ENCODE results near the gene NR3C2. TPM values are rescaled to one million over a fixed set of nuclear protein-coding genes. Genes with fewer than 3 reads are reported as not detected.

Gene NR3C2
- total RNA-seq, 1 experiment from 2014 or later, result 1.6 TPM

GRCh38 chr4:148420397-148420796 is 21.8 kb downstream of the NR3C2 start:
- no peaks in the 10 kb centered on the region for H3K9me3 ChIP-seq (ENCODE audit: low read depth, low read length, poor library complexity, severe bottlenecking)
- peaks cover 7% of the 10 kb centered on the region for H3K4me1 ChIP-seq (ENCODE audit: insufficient read depth, low read length, poor library complexity, severe bottlenecking)
- ChIA-PET POLR2A (ENCODE audit: low non-redundant PET) (no interaction called here), CTCF (no interaction called here)
- BruUV-seq (replicated peaks), result no TSS peak
- H3K36me3 ChIP-seq (ENCODE audit: insufficient read depth, low read length, poor library complexity, severe bottlenecking), result no peaks in the 10 kb centered on the region
- intact Hi-C loops (cut with micrococcal nuclease; ENCODE audit: unreplicated experiment), result no loop called here
- TF ChIP-seq, protein P1, sequence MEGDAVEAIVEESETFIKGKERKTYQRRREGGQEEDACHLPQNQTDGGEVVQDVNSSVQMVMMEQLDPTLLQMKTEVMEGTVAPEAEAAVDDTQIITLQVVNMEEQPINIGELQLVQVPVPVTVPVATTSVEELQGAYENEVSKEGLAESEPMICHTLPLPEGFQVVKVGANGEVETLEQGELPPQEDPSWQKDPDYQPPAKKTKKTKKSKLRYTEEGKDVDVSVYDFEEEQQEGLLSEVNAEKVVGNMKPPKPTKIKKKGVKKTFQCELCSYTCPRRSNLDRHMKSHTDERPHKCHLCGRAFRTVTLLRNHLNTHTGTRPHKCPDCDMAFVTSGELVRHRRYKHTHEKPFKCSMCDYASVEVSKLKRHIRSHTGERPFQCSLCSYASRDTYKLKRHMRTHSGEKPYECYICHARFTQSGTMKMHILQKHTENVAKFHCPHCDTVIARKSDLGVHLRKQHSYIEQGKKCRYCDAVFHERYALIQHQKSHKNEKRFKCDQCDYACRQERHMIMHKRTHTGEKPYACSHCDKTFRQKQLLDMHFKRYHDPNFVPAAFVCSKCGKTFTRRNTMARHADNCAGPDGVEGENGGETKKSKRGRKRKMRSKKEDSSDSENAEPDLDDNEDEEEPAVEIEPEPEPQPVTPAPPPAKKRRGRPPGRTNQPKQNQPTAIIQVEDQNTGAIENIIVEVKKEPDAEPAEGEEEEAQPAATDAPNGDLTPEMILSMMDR (conservative IDR thresholded peaks at IDR 0.05; ENCODE audit: low read depth, low read length), result no peak
- no peak for TF ChIP-seq EZH2 (IDR thresholded peaks at IDR 0.05; ENCODE audit: borderline replicate concordance, low read depth, low read length, poor library complexity, severe bottlenecking)
- H3K27me3 ChIP-seq (replicated peaks; ENCODE audit: insufficient read depth, low read depth, low read length, poor library complexity), result no peaks in the 10 kb centered on the region
- no peak overlapping the region for H3K4me3 ChIP-seq (ENCODE audit: low read depth, low read length, poor library complexity, severe bottlenecking)
- no peak overlapping the region for H3K27ac ChIP-seq (ENCODE audit: low read depth, low read length, poor library complexity, severe bottlenecking)
- DNase-seq (ENCODE audit: low spot score), result no peak

DNA sequence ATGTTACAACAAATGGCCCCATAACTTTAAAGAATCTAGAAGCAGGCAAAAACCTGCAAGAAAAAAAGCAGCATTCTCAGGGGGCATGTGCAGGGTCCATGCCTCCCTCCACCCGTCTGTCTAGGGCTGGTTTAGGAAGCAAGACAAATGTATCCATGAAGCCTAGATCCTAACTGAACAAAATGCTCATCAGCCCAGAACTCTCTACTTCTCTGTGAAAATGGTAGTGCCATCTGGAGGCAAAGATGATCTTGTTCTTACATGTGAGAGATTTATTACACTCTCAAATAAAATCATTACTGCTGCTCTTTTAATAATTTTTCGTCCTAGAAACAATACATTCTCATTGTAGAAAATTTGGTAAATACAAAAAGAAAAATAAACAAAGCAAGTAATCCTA is 26.7 kb downstream of the NR3C2 start:
- TF ChIP-seq, protein P1 (conservative IDR thresholded peaks at IDR 0.05; ENCODE audit: low read depth, low read length), result peak; percentile 47
- no peak for TF ChIP-seq EZH2 (IDR thresholded peaks at IDR 0.05; ENCODE audit: borderline replicate concordance, low read depth, low read length, poor library complexity, severe bottlenecking)
- ChIA-PET CTCF (no interaction called here), POLR2A (ENCODE audit: low non-redundant PET) (no interaction called here)
- BruUV-seq (replicated peaks), result no TSS peak
- Histone ChIP-seq H3K36me3 (ENCODE audit: insufficient read depth, low read length, poor library complexity, severe bottlenecking) (no peaks in the 10 kb centered on the region), H3K27me3 (replicated peaks; ENCODE audit: insufficient read depth, low read depth, low read length, poor library complexity) (no peaks in the 10 kb centered on the region), H3K9me3 (ENCODE audit: low read depth, low read length, poor library complexity, severe bottlenecking) (no peaks in the 10 kb centered on the region), H3K4me1 (ENCODE audit: insufficient read depth, low read length, poor library complexity, severe bottlenecking) (no peaks in the 10 kb centered on the region), H3K27ac (ENCODE audit: low read depth, low read length, poor library complexity, severe bottlenecking) (no peak overlapping the region), H3K4me3 (ENCODE audit: low read depth, low read length, poor library complexity, severe bottlenecking) (no peak overlapping the region)
- DNase-seq (ENCODE audit: low spot score), result peak; percentile 27
- intact Hi-C loops (cut with micrococcal nuclease; ENCODE audit: unreplicated experiment), result no loop called here

- BruUV-seq (replicated peaks), result no TSS peak
- Histone ChIP-seq H3K9me3 (ENCODE audit: low read depth, low read length, poor library complexity, severe bottlenecking) (no peaks in the 10 kb centered on the region), H3K4me3 (ENCODE audit: low read depth, low read length, poor library complexity, severe bottlenecking) (no peak overlapping the region), H3K4me1 (ENCODE audit: insufficient read depth, low read length, poor library complexity, severe bottlenecking) (no peaks in the 10 kb centered on the region), H3K27ac (ENCODE audit: low read depth, low read length, poor library complexity, severe bottlenecking) (no peak overlapping the region), H3K36me3 (ENCODE audit: insufficient read depth, low read length, poor library complexity, severe bottlenecking) (no peaks in the 10 kb centered on the region), H3K27me3 (replicated peaks; ENCODE audit: insufficient read depth, low read depth, low read length, poor library complexity) (no peaks in the 10 kb centered on the region)
- POLR2A ChIA-PET (ENCODE audit: low non-redundant PET), result no interaction called here
- intact Hi-C loops (cut with micrococcal nuclease; ENCODE audit: unreplicated experiment), result no loop called here
- TF ChIP-seq EZH2 (IDR thresholded peaks at IDR 0.05; ENCODE audit: borderline replicate concordance, low read depth, low read length, poor library complexity, severe bottlenecking), result no peak
- TF ChIP-seq, protein P1 (conservative IDR thresholded peaks at IDR 0.05; ENCODE audit: low read depth, low read length), result no peak
- CTCF ChIA-PET, result interaction anchor here (0.6 kb wide), 1 partner anchor 430 kb away, joined by 5 read pairs; no protein-coding TSS in a partner anchor
- no peak for DNase-seq (ENCODE audit: low spot score)
Measured at GRCh38 chr4:148412460-148412994, 29.7 kb downstream of the NR3C2 start.

All from A673 (cell line).